ENCODE data around the gene GRIA2. TPM values are rescaled to one million over a fixed set of nuclear protein-coding genes. Genes with fewer than 3 reads are reported as not detected.

Gene GRIA2
- total and polyA plus RNA-seq, 7 donors: 0.09 to 3.0 (median 0.12) TPM; not detected in 3

GRCh38 chr4:157282019-157282418 is 61.5 kb downstream of the GRIA2 start:
- Histone ChIP-seq H3K9me3 (no peaks in the 10 kb centered on the region), H3K27ac (no peak overlapping the region), H3K4me1 (no peaks in the 10 kb centered on the region), H3K27me3 (ENCODE audit: insufficient read depth in 3 of 3, low read length in 2 of 3) (no peaks in the 10 kb centered on the region), H3K36me3 (ENCODE audit: insufficient read depth in 1 of 2, low read depth in 1 of 2) (no peaks in the 10 kb centered on the region), H3K4me3 (no peak overlapping the region)
- 78 to 88% (median 87%) methylated on average over 3 of the region's 3 CpGs for WGBS, 3 donors
- no peak for TF ChIP-seq CTCF (IDR thresholded peaks at IDR 0.05)
- intact Hi-C loops (cut with DNase I): no loop called here
- DNase-seq (no peak), ATAC-seq (no peak)

GRCh38 chr4:157287445-157287844 is 66.9 kb downstream of the GRIA2 start:
- Histone ChIP-seq H3K9me3 (no peaks in the 10 kb centered on the region), H3K4me3 (no peak overlapping the region), H3K27me3 (ENCODE audit: insufficient read depth in 3 of 3, low read length in 2 of 3) (no peaks in the 10 kb centered on the region), H3K27ac (no peak overlapping the region), H3K4me1 (no peaks in the 10 kb centered on the region), H3K36me3 (ENCODE audit: insufficient read depth in 1 of 2, low read depth in 1 of 2) (no peaks in the 10 kb centered on the region)
- intact Hi-C loops (cut with DNase I): no loop called here
- ATAC-seq: no peak
- no peak for DNase-seq
- no peak for TF ChIP-seq CTCF (IDR thresholded peaks at IDR 0.05)
- WGBS, 3 donors: 79 to 86% (median 80%) methylated on average over 4 of the region's 4 CpGs

- DNase-seq: no peak
- WGBS, 3 donors: 65 to 76% (median 70%) methylated on average over 3 of the region's 3 CpGs
- H3K4me1 ChIP-seq: peaks cover 10% of the 10 kb centered on the region
- H3K36me3 ChIP-seq (ENCODE audit: insufficient read depth in 1 of 2, low read depth in 1 of 2): no peaks in the 10 kb centered on the region
- no peaks in the 10 kb centered on the region for H3K9me3 ChIP-seq
- intact Hi-C loops (cut with DNase I): no loop called here
- H3K4me3 ChIP-seq: no peak overlapping the region
- ATAC-seq: no peak
- H3K27me3 ChIP-seq (ENCODE audit: insufficient read depth in 3 of 3, low read length in 2 of 3): no peaks in the 10 kb centered on the region
- TF ChIP-seq CTCF (IDR thresholded peaks at IDR 0.05): no peak
- no peak overlapping the region for H3K27ac ChIP-seq
Measured at GRCh38 chr4:157290622-157291021, 70.1 kb downstream of the GRIA2 start.

- ATAC-seq (no peak), DNase-seq (no peak)
- Histone ChIP-seq H3K4me3 (no peak overlapping the region), H3K27ac (no peak overlapping the region), H3K36me3 (ENCODE audit: insufficient read depth in 1 of 2, low read depth in 1 of 2) (no peaks in the 10 kb centered on the region), H3K9me3 (no peaks in the 10 kb centered on the region), H3K4me1 (peaks cover 10% of the 10 kb centered on the region), H3K27me3 (ENCODE audit: insufficient read depth in 3 of 3, low read length in 2 of 3) (no peaks in the 10 kb centered on the region)
- no peak for TF ChIP-seq CTCF (IDR thresholded peaks at IDR 0.05)
- intact Hi-C loops (cut with DNase I): no loop called here
- 31 to 41% (median 37%) methylated on average over 3 of the region's 3 CpGs for WGBS, 3 donors
Measured at GRCh38 chr4:157291071-157291470, 70.5 kb downstream of the GRIA2 start.

- Histone ChIP-seq H3K27me3 (ENCODE audit: insufficient read depth in 3 of 3, low read length in 2 of 3) (no peaks in the 10 kb centered on the region), H3K4me3 (no peak overlapping the region), H3K4me1 (peaks cover 10% of the 10 kb centered on the region), H3K36me3 (ENCODE audit: insufficient read depth in 1 of 2, low read depth in 1 of 2) (no peaks in the 10 kb centered on the region), H3K27ac (no peak overlapping the region), H3K9me3 (no peaks in the 10 kb centered on the region)
- no peak for DNase-seq
- no peak for ATAC-seq
- intact Hi-C loops (cut with DNase I): no loop called here
- no peak for TF ChIP-seq CTCF (IDR thresholded peaks at IDR 0.05)
- 80 to 86% (median 82%) methylated on average over 4 of the region's 4 CpGs for WGBS, 3 donors
Measured at GRCh38 chr4:157293673-157294072, 73.1 kb downstream of the GRIA2 start.

Measured in psoas muscle (tissue), 8 donors.